GM18520 (cell line): ENCODE results near the gene SPON1.
"Not testable (repeated sequence)": the region's sequence is repeated elsewhere in the genome, so short reads cannot be mapped to it uniquely, and the experiment has no call there.

Source experiments
- ATAC-seq: cut with Tn5 transposase; IDR thresholded peaks from one replicate; pipeline ENCODE4 v1.9.1; 2021; ENCODE audit not compliant: unreplicated experiment

The SPON1 gene

DNA sequence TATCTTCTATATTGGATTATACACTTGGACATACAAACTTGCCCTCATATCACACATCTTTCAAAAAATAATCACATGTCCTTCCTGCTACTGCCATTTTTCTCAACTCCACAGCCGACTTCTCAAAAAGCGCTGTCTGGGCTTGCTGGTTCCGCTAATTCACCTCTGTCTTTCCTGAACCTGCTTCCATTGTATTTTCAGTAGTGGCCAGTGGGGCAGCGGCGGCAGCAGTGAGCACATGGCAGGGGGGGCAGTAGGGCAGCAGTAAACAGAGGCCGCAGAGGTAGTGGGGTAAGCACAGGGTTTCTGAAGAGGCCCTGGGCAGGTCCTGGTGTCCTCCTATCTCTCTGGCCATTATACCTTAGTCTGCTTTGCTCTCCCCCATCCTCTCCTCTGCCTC lies 270.1 kb downstream of the SPON1 start:
- ATAC-seq: no peak

DNA sequence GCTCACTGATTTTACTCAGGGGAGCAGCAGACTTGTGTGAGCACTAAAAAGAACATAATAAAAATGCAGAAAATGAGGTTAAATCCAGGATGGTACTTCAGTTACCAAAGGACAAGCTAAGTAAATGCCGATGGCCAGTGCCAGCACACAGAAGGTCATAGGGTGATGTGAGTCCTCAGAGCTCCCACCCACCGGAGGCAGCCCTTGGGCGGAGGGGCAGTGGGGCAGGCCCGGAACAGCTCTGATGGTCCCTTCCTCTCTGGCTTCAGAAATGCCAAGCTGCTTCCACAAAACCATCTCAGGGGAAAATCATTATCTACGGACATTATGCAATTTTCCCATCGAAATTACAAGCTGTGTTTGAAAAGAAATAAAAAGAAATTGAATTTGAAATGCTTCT lies 271.9 kb downstream of the SPON1 start:
- ATAC-seq: no peak

DNA sequence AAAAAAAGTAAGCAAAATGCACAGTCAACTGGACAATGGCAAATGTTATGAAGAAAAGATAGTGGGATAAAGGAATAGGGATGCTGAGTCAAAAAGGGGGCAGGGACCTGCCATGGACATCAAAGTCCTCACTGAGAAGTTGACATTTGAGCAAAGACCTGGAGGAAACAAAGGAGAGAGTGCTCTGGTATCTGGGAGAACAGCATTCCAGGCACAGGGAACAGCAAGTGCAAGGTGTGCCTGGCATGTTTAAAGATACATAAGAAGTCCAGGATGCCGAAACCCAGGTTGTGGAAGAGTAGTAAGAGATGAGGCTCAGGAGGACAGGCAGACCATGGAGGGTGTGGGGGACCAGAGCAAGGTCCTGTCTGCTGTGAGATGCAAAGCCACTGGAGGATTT lies 273.2 kb downstream of the SPON1 start:
- no peak for ATAC-seq

DNA sequence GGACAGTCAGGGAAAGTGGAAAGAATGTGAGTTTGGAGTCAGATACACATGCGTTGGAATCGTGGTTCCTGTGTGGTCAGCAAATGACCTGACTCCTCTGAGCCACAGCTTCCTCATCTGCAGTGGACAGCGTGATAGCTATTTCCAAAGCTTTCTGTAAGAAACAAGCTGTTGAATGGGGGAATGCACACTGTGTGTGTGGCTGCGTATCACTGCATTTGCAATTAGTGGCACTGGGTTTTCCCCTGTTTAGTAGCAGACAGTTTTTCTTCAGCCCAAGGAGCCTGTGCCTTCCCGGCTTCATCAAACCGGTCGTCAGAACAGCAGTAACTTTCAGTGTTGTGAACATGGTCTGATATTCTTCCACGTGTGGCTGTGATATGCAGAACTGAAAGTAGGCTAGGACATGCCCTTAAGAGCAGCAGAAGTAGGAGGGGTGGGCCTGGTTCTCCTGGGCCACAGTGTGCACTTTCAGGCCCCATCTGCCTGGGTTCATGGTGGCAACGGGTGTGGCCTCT lies 275.0 kb downstream of the SPON1 start:
- ATAC-seq: peak; percentile 88

DNA sequence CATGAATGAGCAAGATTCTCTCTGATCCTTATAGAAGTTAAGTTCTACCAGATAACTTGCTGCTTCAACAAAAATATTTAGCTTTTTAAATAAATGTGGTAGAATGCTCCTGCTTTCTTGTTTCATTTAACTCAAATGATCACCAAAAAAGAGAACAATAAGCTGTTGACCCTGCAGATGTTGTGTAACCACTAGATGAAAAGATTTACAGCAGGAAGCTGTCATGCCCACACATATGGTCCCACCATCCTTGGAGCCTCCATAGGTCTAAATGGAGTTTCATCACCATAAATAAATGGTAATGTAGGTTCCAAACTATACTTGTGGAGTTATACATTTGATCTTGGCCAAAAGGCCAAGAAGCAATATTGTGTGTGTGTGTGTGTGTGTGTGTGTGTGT lies 277.7 kb downstream of the SPON1 start:
- no peak for ATAC-seq

DNA sequence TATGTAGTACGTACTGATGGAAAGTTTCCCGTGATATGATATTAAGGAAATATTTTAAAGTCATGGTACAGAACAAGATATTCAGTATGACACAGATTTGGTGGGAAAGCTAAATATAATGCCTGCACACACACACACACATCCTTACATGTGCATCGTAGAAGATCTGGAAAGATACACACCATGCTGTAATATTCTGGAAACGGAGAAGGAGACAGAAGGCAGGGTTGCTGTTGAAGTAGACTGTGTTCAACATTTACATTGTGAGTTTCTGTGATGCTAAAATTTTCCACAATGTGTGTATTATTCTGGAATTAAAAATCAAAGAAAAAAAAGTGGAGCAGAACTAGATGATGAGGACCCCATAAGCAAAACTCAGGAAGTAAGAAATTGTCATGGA lies 278.4 kb downstream of the SPON1 start:
- no peak for ATAC-seq

DNA sequence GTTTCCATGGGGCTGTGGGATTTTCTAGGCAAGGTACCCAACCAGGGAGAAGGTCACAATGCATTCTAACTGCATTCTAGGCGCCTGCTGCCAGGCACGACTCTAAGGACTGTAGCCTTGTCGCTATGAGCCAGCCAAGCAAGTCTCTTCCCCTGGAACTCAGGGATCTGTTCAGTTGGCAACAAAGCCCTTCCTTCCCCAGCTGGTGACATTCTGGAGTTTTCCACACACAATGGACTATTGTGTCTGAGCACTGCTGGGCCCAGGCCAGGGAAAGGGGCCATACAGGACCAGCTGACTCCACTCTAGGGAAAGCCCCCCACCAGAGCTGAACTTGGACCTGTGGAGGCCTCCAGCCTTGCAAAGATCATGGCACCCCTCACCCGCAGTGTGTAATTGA lies 279.7 kb downstream of the SPON1 start:
- no peak for ATAC-seq

DNA sequence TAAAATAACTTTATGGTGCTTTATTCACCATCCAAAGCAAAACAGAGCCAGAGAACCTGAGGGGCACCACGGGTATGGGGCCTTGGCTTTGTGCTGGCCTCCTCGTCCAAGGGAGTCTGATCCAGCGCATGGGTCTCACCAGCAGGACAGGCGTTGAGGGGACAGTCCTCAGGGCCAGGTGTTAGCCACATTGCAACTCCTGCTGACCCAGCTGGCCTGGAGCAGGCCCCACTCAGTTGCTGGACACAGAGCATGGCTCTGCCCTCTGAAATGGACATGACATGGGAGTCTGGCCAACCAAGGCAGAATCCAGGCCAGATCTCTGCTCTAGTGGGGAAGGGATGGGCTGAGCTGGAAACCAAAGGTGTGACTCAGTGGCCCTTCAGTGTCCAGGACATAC lies 280.2 kb downstream of the SPON1 start:
- ATAC-seq: no peak

DNA sequence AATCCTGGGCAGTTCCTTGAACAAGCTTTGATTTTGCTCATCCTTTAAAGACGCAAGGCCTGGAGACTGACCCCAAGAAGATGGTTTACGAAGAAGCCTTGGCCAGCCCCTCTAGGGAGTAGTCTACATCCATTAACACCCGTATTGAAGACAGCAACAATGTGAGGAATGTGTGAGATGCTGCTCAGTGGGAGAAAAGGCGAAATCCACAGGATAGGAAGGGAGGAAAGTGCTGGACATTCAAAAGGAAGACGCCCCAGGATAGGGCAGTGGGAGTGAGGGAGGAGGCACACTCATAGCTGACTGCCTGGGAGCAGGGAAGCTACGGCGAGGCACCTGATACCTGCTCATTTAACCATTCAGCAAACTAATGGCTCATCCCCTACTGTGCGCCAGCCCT lies 282.4 kb downstream of the SPON1 start:
- no peak for ATAC-seq

DNA sequence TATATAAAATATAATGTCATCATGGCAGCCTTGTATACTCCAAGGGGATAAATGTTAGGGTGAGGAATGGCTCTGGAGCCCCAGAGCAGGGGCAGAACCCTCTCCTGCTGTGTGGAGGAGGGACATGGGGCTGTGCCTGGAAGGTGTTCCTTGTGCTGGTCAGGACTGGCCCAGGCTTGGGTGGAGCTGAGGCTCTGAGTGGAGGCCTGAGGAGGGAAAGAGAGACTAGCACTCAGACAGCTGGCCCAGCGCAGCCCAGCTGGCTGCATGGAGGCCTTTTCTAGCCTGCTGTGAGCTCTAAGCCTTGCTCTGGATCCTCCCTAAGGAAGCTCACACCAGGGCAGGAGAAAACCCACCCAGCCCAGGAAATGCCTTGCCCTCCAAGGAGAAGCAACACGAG lies 282.9 kb downstream of the SPON1 start:
- no peak for ATAC-seq

DNA sequence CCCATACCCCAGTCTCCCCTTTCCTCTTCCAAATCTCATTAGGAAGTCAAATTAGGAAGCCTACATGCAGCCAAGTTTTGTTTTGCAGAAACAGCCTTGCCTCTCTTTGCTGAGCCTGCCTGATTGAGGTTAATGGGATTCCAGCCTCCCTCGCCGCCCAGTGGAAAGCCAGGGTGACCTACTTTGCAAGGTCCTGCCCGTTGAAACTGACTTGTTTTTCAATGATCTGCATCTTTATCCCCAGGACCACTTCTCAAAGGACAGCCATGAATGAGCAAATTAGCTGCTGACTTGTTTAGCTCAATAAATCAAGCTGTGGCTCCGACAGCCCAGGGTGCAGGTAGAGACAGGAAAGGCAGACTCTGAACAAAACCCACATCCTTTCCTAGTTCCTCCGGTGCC lies 286.1 kb downstream of the SPON1 start:
- ATAC-seq: no peak

DNA sequence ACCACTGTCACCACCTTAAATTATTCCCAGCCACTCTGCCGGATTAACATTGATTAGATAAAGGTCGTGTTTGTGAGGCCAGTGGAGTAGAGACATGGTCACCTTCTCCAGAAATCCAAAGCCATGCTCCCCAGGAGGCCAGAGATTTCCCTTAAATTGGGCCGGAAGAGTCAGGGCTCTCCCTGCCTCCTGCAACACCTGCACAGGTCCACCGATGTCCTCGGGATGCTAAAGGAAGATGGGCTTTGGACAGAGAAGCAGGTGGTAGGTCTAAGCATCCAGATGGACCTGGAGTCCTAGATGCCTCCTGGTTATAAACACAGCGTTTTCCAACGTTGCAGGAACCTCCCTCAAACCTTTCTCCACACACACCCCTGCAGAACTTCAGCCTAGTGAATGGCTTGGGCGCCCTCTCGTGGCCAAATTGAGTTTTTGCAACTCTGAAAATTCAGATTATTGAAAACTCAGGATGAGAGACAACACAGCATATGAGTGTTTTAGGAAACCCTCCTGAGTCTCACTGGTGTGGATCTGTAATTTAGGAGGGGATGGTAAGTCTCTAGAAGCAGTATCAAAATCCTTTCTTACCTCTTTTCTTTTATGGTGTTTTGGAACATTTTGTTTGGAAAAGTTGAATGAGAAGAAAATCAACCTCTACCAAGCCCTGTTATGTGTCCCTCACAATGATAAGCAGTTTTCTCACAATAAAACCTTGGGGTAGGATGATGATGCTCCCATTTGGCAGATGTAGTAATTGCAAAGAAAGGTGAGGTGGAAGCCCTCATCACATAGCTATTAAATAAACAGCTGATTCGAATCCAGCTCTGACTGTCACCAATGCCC lies 286.8 kb downstream of the SPON1 start:
- no peak for ATAC-seq

DNA sequence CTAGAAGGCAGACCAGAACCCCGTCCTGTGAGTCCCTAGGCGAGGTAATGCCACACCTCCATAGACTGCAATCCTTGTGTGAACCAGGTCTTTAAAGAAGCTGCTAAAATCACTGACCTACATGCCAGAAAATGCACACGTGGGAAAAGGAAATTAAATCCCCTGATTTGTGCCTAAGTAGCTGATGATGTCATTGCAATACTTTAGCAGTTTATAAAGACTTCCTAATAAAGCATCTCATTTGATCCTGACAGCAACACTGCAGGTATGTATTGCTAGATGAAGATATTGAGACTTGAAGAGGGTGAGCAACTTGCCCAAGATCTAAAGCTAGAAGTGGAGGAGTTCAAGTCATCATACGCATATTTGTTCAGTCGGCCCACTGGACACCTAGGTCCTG lies 289.2 kb downstream of the SPON1 start:
- no peak for ATAC-seq

DNA sequence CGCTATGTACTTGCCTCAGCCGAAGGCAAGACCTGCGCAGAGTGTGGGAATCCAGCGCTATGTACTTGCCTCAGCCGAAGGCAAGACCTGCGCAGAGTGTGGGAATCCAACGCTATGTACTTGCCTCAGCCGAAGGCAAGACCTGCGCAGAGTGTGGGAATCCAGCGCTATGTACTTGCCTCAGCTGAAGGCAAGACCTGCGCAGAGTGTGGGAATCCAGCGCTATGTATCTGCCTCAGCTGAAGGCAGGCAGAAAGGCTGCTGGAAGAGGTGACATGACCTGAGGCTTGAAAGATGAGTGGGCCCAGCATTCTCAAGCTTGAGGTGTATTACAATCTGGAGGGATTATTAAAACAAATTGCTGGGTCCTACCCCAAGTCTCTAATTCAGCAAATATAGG lies 290.0 kb downstream of the SPON1 start:
- not testable (repeated sequence) for ATAC-seq

DNA sequence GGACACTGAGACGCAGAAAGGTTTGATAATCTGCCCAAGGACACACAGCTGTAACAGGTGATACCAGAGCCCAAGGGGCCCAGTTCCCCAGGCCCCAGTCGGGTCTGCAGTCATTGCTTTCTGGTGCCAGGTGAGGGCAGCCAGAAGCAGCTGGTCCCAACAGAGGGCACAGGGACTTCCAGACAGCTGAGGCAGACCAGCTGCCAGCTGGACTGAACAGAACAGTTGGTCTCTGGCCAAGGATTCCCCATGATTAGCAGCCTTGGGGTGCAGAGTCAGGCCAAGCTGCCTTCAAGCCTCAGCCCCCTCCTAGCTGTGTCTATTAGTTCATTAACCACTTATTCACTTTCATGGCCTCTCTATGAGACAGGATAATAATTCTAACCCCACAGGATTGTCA lies 290.9 kb downstream of the SPON1 start:
- no peak for ATAC-seq

DNA sequence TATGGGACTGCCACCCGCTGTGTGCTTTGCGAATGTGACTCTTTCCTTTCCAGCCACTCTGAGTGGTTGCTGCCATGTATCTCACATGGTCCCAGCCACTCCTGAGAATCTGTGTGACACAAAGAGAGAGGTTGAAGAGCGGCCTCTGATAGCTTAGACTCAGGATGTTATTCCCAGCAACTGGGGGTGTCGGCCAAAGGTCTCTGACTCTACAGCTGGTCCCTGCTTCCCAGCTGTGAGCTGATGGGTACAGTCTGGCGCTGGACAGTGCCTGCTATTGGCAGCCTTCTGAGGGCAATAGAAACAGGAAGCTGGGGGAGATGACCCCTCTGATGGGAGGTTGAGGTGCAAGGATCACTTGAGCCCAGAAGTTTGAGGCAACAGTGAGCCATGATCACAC lies 291.3 kb downstream of the SPON1 start:
- no peak for ATAC-seq

DNA sequence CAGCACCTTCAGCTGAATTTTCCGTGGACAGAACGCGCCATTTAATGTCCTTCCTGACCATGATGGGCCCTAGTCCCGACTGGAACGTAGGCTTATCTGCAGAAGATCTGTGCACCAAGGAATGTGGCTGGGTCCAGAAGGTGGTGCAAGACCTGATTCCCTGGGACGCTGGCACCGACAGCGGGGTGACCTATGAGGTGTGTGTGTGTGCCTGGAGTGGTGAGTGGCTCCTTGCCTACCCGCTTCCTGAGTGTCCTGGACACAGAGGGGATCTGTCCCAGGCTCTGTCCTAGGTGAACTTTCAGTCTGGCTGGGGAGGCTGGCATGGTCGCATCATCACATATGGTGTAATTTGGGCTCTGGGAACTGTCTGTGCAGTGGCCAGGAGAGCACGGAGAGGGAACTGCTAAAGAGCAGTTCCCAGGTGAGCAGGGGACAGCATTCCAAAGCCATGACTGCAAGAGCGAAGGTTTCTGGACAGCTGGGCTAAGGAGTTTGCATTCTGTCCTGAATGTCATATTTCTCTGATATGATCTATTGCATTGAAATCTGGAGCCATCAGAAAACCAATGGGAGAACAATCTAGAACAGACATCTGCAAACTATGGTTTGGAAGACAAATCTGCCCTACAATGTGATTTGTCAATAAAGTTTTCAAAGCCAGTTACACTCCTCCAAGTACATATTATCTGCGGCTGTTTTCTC lies 292.2 kb downstream of the SPON1 start:
- no peak for ATAC-seq

DNA sequence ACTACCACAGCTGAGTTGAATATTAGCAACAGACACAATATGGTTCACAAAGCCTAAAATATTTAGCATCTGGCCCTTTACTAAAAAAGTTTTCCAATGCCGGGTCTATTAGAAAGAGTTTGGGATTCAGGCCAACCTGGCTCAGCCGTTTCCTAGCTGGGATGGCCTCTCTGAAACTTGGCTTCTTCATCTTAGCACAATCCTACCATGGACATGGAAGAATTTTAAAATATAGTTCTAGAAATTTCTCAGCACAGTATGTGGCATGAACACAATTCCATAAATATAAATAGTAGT lies 292.7 kb downstream of the SPON1 start:
- no peak for ATAC-seq

DNA sequence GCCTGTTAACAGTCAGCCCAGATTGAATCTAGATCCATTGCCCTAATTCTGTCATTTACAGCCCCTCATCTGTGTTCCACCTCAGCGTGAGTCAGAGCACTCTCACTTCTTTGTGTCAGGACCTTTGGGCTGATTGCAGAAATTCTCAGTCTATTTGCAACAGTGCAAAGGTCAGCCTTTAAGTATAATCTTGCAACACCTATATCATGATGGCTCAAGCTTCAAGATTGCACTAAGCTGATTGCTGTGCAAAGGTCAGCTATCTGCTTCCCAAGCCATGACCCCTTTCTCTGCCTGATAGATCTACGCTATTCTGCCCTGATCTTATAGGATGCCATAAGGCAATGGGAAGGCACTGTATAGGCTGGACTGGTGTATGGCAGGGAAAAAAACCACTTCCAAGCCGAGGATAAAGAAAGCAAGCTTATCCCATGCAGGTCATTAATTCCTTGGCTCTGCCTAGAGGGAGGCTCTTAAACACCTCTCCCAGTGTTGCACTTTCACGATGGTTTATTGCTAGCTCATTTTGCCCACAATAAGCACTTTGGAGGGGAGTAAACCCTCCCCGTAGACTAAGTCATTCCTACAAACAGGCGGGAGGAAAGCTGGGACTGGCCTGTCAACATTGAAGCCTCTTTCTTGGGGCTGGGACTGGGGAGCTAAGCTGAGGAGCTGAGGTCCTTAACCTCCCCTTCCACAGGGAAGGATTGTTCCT lies 295.9 kb downstream of the SPON1 start:
- no peak for ATAC-seq

DNA sequence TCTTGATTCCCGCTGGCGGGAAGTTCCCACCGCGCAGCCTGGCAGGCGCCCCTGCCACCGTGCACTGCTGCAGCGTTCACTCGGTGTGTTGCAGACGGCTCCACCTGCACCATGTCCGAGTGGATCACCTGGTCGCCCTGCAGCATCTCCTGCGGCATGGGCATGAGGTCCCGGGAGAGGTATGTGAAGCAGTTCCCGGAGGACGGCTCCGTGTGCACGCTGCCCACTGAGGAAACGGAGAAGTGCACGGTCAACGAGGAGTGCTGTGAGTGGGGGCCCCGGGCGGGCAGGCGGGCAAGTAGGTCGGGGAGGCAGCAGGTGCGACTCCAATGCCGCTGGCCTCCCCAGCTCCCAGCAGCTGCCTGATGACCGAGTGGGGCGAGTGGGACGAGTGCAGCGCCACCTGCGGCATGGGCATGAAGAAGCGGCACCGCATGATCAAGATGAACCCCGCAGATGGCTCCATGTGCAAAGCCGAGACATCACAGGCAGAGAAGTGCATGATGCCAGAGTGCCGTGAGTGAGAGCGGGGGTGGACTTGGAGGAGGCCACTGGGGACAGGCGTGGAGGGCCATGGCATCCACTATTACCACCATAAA lies 296.8 kb downstream of the SPON1 start:
- no peak for ATAC-seq

DNA sequence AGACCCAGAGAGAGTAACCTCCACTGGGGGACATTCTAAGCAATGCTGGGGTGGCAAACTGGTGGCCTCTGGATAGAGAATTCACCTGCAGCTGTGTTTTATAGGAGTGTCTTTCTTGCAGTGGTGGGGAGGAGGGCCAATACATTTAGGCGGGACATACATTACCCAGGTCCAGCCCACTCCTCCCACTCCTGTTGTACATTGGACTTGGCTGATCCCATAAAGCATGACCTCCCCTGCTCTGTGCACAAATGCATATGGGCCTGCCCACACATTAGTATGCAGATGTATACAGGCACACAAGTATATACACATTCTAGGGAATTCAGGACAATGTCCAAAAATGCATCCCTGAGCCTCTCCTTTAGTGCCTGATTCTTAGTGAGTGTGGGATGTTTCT lies 297.4 kb downstream of the SPON1 start:
- ATAC-seq: no peak

DNA sequence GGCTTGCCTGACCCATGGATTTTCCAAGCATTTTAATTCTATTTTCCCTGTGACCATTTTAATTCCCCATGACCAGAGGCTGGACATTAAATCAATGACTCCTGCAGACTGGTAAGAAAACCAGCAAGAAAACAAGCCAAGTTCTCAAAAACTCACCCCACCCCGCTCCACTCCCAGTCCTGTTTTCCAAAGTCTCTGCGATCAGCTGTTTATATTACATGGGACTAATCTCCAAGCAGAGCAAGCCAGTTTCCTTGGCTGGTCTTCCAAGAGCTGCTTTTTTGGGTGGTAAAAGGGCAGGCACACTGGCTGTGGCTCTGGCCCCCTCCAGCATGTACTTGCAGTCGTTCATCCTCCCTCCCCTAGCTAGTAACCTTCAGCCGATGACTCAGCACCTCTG lies 298.5 kb downstream of the SPON1 start:
- no peak for ATAC-seq
